ENCODE data around the gene ARL2.
"Not testable (repeated sequence)": the region's sequence is repeated elsewhere in the genome, so short reads cannot be mapped to it uniquely, and the experiment has no call there.

The ARL2 gene

DNA sequence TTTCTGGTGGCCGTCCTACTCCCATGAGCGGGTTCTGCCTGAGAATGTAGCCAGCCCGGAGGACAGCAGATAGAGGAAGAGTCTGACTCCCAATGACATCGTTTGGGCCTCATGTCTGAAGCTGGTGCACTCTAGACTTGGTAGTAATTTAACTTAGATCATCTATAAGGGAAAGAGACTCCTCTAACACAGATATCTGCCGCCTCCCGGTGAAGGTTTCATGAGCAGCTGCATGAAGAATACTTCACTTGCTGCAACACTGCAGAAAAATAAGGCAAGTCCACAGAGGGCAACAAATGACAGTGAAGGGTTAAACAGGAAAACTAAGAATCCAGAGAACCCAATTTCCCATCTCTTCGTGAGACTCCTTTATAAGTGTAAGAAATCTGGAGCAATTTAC is 5.9 kb upstream of the ARL2 start:
- no peak for DNase-seq (ENCODE audit: low spot score)

DNA sequence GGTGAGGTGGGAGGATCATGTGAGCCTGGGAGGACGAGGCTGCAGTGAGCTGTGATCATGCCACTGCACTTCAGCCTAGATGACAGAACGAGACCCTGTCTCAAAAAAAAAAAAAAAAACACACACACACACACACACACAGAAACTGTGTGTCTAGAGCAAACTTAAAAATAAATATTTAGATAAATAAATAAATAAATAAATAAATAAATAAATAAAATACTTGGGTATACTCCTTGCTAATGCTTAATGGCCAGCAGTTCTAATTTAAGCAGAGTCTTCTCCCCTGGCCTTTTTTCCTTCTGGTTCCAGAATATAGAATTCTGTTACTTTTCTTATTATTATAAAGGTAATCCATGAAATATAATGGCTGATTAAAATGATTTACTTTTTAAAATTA is 5.1 kb upstream of the ARL2 start:
- DNase-seq (ENCODE audit: low spot score): no peak

DNA sequence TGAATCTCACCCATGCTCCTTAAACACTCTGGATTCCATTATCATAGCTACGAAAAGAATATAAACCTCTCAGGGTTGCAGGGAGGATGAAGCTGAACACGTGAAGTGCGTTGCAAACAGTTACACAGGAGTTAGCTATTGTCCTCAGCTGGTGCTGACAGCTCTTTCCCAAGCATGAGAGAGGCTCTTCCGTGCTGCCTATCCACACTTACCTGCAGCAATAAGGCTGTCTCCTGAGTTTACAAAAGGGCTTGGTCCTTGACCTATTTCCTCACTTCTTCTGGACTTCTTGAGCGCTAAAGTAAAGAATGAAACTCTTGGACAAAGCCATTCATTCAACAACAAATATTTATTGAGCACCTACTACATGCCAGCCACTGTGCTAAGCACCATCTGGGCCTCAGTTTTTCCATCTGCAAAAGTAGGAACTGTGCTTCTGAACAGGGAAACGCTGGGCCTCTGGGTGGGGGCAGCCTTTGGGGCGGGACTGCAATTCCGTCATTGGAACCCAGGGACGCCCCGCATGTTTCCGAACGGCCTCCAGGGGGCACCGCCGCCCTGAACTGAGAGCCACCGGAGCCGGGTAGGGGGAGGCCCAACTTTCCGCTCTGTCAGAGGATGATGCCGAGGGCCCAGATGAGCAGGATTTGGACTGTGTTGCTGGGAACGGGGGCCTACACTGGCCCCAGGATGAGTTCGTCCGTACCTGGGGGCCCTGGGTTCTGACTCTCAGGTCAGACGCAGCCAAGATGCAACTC is 651 bp upstream of the ARL2 start:
- peak; percentile 95 for DNase-seq (ENCODE audit: low spot score)

DNA sequence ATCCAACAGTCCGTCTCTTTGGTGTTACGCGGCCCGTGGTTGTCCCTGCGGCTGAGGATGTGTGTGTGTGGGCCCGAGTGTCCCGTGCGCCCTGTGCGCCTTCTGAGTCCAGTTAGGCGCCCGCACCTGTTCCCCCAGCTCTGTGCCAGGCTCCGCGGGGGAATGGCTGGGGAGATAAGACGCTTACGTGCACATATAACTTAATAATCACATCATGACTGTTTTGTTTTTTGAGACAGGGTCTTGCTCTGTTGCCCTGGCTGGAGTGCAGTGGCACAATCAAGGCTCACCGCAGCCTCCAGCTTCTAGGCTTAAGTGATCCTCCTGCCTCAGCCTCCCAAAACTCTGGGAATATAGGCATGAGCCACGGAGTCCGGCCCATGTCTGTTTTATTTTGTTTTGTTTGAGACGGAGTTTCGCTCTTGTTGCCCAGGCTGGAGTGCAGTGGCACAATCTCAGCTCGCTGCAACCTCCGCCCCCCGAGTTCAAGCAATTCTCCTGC is 817 bp downstream of the ARL2 start:
- no peak for DNase-seq (ENCODE audit: low spot score)

- no peak for DNase-seq (ENCODE audit: low spot score)
Observed at GRCh38 chr11:65016705-65017104, 2.7 kb downstream of the ARL2 start.

DNA sequence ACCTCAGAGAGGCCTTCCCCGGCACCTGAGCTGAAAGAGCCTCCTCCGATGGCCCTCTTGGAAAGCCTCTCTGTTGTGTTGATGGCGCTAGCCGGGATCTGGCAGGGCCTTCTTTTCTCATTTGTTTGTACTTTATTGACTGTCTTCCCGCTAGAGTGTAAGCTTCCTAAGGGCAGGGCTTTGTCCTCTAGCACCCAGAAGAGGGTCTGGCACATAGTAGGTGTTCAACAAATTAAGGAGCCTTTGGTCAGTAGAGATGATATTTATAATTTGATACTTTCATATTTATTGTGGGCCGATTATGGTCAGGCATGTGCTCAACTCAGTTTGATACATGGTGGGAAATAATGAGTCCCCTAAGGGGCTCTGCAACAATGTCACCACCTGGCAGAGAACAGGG is 4.0 kb downstream of the ARL2 start:
- no peak for DNase-seq (ENCODE audit: low spot score)

GRCh38 chr11:65019824-65020223 is 5.9 kb downstream of the ARL2 start:
- DNase-seq (ENCODE audit: low spot score): no peak

- DNase-seq (ENCODE audit: low spot score): no peak
Observed at GRCh38 chr11:65021003-65021402, 7.0 kb downstream of the ARL2 start.

GRCh38 chr11:65021509-65021908 is 7.5 kb downstream of the ARL2 start:
- no peak for DNase-seq (ENCODE audit: low spot score)

- not testable (repeated sequence) for DNase-seq (ENCODE audit: low spot score)
Observed at GRCh38 chr11:65023502-65023901, 9.5 kb downstream of the ARL2 start.

- no peak for DNase-seq (ENCODE audit: low spot score)
Observed at GRCh38 chr11:65026810-65027209, 12.8 kb downstream of the ARL2 start.

- DNase-seq (ENCODE audit: low spot score): peak; percentile 92
Observed at GRCh38 chr11:65027213-65028067, 13.5 kb downstream of the ARL2 start, which contains the start of gene SNX15. Gene SNX15 (plus strand): TSS chr11:65027439. CDS start chr11:65027538, 99 bp downstream.

GRCh38 chr11:65032216-65032615 is 18.3 kb downstream of the ARL2 start:
- DNase-seq (ENCODE audit: low spot score): no peak

DNA sequence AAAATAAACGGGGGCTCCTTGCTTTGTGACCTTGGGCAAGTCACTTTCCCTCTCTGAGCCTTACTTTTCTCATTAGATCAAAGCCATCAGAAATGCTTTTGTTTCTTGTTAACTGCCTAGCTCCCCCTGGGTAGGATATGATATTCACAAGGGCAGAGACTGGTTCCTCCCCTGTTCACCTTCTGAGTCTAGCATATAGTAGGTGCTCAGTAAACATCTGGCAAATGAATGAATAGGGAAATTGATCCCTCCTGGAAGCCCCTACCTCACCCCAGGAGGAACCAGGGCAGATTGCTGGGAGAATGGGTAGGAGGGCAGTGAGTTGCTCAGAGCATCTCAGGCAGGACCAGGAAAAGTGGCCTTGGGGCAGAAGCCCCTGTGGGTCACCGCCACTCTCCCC is 20.5 kb downstream of the ARL2 start:
- DNase-seq (ENCODE audit: low spot score): no peak

- DNase-seq (ENCODE audit: low spot score): no peak
Observed at GRCh38 chr11:65035579-65035978, 21.6 kb downstream of the ARL2 start.

- no peak for DNase-seq (ENCODE audit: low spot score)
Observed at GRCh38 chr11:65036931-65037330, 23.0 kb downstream of the ARL2 start.

- no peak for DNase-seq (ENCODE audit: low spot score)
Observed at GRCh38 chr11:65040520-65040846, 26.5 kb downstream of the ARL2 start.

- peak; percentile 95 for DNase-seq (ENCODE audit: low spot score)
Observed at GRCh38 chr11:65040847-65041622, 27.1 kb downstream of the ARL2 start, which contains the start of gene SAC3D1. Gene SAC3D1 (plus strand): TSS chr11:65041210. CDS start chr11:65041293, 83 bp downstream.

- DNase-seq (ENCODE audit: low spot score): no peak
Observed at GRCh38 chr11:65042891-65043290, 28.9 kb downstream of the ARL2 start.

DNA sequence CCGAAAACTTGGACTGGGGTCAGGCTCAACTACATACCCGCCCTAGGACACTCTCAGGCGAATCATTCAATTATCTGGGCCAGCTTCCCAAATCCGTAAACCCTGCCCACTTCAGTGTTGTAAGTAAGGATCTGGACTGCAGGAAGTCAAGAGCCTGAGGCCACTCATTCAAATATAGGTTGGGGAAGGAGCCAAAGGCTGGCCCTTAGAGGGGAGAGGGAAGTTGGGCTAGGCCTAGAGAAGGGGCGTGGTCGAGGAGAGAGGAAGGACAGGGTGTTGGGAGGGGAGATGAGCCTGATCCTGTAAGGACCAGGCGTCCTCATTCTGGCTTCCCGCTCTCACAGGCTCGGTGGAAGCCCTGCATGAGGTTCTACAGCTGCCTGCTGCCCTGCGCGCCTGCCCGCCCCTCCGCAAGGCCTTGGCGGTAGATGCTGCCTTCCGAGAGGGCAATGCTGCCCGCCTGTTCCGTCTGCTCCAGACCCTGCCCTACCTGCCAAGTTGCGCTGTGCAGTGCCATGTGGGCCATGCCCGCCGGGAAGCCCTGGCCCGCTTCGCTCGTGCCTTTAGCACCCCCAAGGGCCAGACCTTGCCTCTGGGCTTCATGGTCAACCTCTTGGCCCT is 30.0 kb downstream of the ARL2 start:
- DNase-seq (ENCODE audit: low spot score): no peak

DNA sequence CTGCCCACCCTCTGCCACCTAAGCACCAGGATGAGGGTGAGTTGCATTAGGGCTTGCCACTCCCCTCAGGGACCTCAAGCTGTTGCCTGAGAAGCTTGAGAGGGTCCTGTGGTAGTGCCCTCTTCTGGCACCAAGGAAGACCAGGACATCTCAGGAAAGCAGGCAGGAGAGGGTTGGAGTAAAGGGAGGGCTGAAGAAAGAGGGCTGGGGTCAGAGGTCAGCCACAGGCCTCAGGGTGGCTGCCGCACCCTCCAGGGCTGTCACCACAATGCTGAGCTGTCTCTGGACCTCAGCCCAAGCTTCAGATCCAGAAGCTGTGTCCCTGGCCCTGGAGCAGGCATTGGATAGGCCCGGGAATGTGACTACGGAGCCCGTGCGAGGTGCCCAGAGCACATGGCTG is 31.1 kb downstream of the ARL2 start:
- no peak for DNase-seq (ENCODE audit: low spot score)

GRCh38 chr11:65045728-65046127 is 31.8 kb downstream of the ARL2 start:
- DNase-seq (ENCODE audit: low spot score): no peak
